ENCODE data around the gene MTUS2.
"Not testable (repeated sequence)": the region's sequence is repeated elsewhere in the genome, so short reads cannot be mapped to it uniquely, and the experiment has no call there.

MTUS2 gene

GRCh38 chr13:28958441-28958840 lies 138.3 kb downstream of the MTUS2 start:
- DNase-seq (ENCODE audit: low spot score) = no peak

- DNase-seq (ENCODE audit: low spot score) = no peak
Observed at GRCh38 chr13:28964052-28964451, 143.9 kb downstream of the MTUS2 start.

GRCh38 chr13:28964803-28965202 lies 144.7 kb downstream of the MTUS2 start:
- DNase-seq (ENCODE audit: low spot score) = no peak

GRCh38 chr13:28967029-28967915 lies 147.1 kb downstream of the MTUS2 start:
- DNase-seq (ENCODE audit: low spot score) = no peak

- DNase-seq (ENCODE audit: low spot score) = no peak
Observed at GRCh38 chr13:28976195-28976594, 156.1 kb downstream of the MTUS2 start.

- no peak for DNase-seq (ENCODE audit: low spot score)
Observed at GRCh38 chr13:28976636-28977035, 156.5 kb downstream of the MTUS2 start.

GRCh38 chr13:28978574-28978973 lies 158.4 kb downstream of the MTUS2 start:
- DNase-seq (ENCODE audit: low spot score) = no peak

- DNase-seq (ENCODE audit: low spot score) = no peak
Observed at GRCh38 chr13:28981530-28981929, 161.4 kb downstream of the MTUS2 start.

GRCh38 chr13:28983641-28984040 lies 163.5 kb downstream of the MTUS2 start:
- no peak for DNase-seq (ENCODE audit: low spot score)

- no peak for DNase-seq (ENCODE audit: low spot score)
Observed at GRCh38 chr13:28984326-28984725, 164.2 kb downstream of the MTUS2 start.

- no peak for DNase-seq (ENCODE audit: low spot score)
Observed at GRCh38 chr13:28984825-28985224, 164.7 kb downstream of the MTUS2 start.

GRCh38 chr13:28990378-28990777 lies 170.2 kb downstream of the MTUS2 start:
- not testable (repeated sequence) for DNase-seq (ENCODE audit: low spot score)

- DNase-seq (ENCODE audit: low spot score) = no peak
Observed at GRCh38 chr13:28991764-28992163, 171.6 kb downstream of the MTUS2 start.

GRCh38 chr13:29000826-29001225 lies 180.7 kb downstream of the MTUS2 start:
- no peak for DNase-seq (ENCODE audit: low spot score)

- no peak for DNase-seq (ENCODE audit: low spot score)
Observed at GRCh38 chr13:29005035-29005762, 185.1 kb downstream of the MTUS2 start.

GRCh38 chr13:29005763-29006120 lies 185.6 kb downstream of the MTUS2 start:
- no peak for DNase-seq (ENCODE audit: low spot score)

GRCh38 chr13:29006359-29006850 lies 186.3 kb downstream of the MTUS2 start:
- DNase-seq (ENCODE audit: low spot score) = no peak

GRCh38 chr13:29008296-29008695 lies 188.2 kb downstream of the MTUS2 start:
- DNase-seq (ENCODE audit: low spot score) = no peak

GRCh38 chr13:29020314-29020713 lies 200.2 kb downstream of the MTUS2 start:
- DNase-seq (ENCODE audit: low spot score) = no peak

GRCh38 chr13:29021311-29021710 lies 201.2 kb downstream of the MTUS2 start:
- DNase-seq (ENCODE audit: low spot score) = no peak

- DNase-seq (ENCODE audit: low spot score) = no peak
Observed at GRCh38 chr13:29021717-29022116, 201.6 kb downstream of the MTUS2 start.

- no peak for DNase-seq (ENCODE audit: low spot score)
Observed at GRCh38 chr13:29022410-29022809, 202.3 kb downstream of the MTUS2 start.

GRCh38 chr13:29022968-29023367 lies 202.8 kb downstream of the MTUS2 start:
- DNase-seq (ENCODE audit: low spot score) = no peak
